HCT116 (cell line): ENCODE results near the gene PUSL1. TPM values are rescaled to one million over a fixed set of nuclear protein-coding genes. Genes with fewer than 3 reads are reported as not detected.

Source experiments
- ATAC-seq: fragments of 200-7000 bp; cut with Tn5 transposase; 2 replicates; pipeline ENCODE4 v1.9.1; 2020; ENCODE audit warnings: mild to moderate bottlenecking, moderate library complexity
- BruUV-seq: library from RNA; stranded (reverse); fragments of 400-500 nt; replicated peaks from 2 replicates; lab custom pipeline; 2021; lab: Mats Ljungman, UMichigan
- CTCF ChIA-PET: fragments of 300-600 bp; sonication (Branson Sonifier 250); formaldehyde crosslinking; loops from one replicate; lab custom pipeline; 2021; ENCODE audit warnings: antibody characterized with exemption; lab: Charles Lee
- POLR2A ChIA-PET: fragments of 300-600, 350-600 bp; sonication (Branson Sonifier 250); formaldehyde crosslinking; loops from one replicate; lab custom pipeline; 2021; ENCODE audit warnings: antibody characterized with exemption; lab: Charles Lee
- RAD21 ChIA-PET, 2 experiments: fragments of 300-600 bp; sonication (Branson Sonifier 250); formaldehyde crosslinking; loops; one replicate each; lab custom pipeline; 2023; ENCODE audit warnings: low total read pairs in 2 of 2; ENCODE audit not compliant: uncharacterized antibody in 2 of 2, unreplicated experiment in 2 of 2, low non-redundant PET in 1 of 2; lab: Charles Lee
- DNase-seq: peaks from one replicate; pipeline ENCODE4 v3.0.0-alpha.2; 2010; ENCODE audit warnings: low read depth, low spot score
- H2AFZ ChIP-seq: fragments of 200-600 bp; shearing (Covaris generic), sonication (generic); 2 replicates; pipeline ENCODE4 v1.6.1; 2017; ENCODE audit warnings: low read depth, mixed run types, mixed read lengths, antibody characterized with exemption, low read length; ENCODE audit not compliant: poor library complexity, severe bottlenecking
- H3K27ac ChIP-seq: 2 replicates; pipeline ENCODE4 v1.5.1; 2012; ENCODE audit warnings: low read depth, low read length
- H3K27me3 ChIP-seq: fragments of 200-600 bp; sonication (generic); 2 replicates; pipeline ENCODE4 v1.6.1; 2016; ENCODE audit warnings: mixed run types, low read length, mixed read lengths; ENCODE audit not compliant: insufficient read depth
- H3K36me3 ChIP-seq, 2 experiments: fragments of 200-500 bp in 1 of 2; fragments of 200-600 bp in 1 of 2; sonication (Bioruptor generic) in 1 of 2; sonication (generic) in 1 of 2; 2 replicates each; pipeline versions ENCODE4 v1.5.1 to v1.6.1; 2014 to 2016; ENCODE audit warnings: low read length in 2 of 2, inconsistent platforms in 1 of 2, mixed read lengths in 1 of 2, mixed run types in 1 of 2; ENCODE audit not compliant: insufficient read depth in 2 of 2, control insufficient read depth in 1 of 2
- H3K4me1 ChIP-seq, 2 experiments: fragments of 200-600 bp in 1 of 2; sonication (generic) in 1 of 2; 2 replicates each; pipeline versions ENCODE4 v1.5.1 to v1.6.1; 2012 to 2017; ENCODE audit warnings: low read length in 2 of 2, inconsistent platforms in 1 of 2, mild to moderate bottlenecking in 1 of 2, mixed read lengths in 1 of 2, mixed run types in 1 of 2, moderate library complexity in 1 of 2; ENCODE audit not compliant: insufficient read depth in 2 of 2, control insufficient read depth in 1 of 2
- H3K4me2 ChIP-seq: fragments of 200-600 bp; sonication (generic); 2 replicates; pipeline ENCODE4 v1.6.1; 2017; ENCODE audit warnings: mixed run types, low read length, mixed read lengths
- H3K4me3 ChIP-seq, 2 experiments: fragments of 200-600 bp in 1 of 2; sonication (generic) in 1 of 2; replicated peaks in 1 of 2; 2 replicates each; pipeline ENCODE4 v1.5.1; 2011 to 2016; ENCODE audit warnings: low read length in 2 of 2, control low read depth in 1 of 2, low read depth in 1 of 2, mild to moderate bottlenecking in 1 of 2, mixed read lengths in 1 of 2, mixed run types in 1 of 2
- H3K79me2 ChIP-seq: fragments of 200-600 bp; sonication (generic); 2 replicates; pipeline ENCODE4 v1.6.1; 2017; ENCODE audit warnings: mild to moderate bottlenecking, mixed run types, low read length, moderate library complexity, mixed read lengths; ENCODE audit not compliant: insufficient read depth
- H3K9ac ChIP-seq: fragments of 200-600 bp; sonication (generic); 2 replicates; pipeline ENCODE4 v1.6.1; 2016; ENCODE audit warnings: low read length, mixed read lengths
- H3K9me2 ChIP-seq: fragments of 200-600 bp; sonication (generic), shearing (Covaris generic); 2 replicates; pipeline ENCODE4 v1.6.1; 2017; ENCODE audit warnings: mixed run types, mild to moderate bottlenecking, moderate library complexity; ENCODE audit not compliant: insufficient read depth
- H3K9me3 ChIP-seq, 2 experiments: fragments of 200-500 bp in 1 of 2; fragments of 200-600 bp in 1 of 2; sonication (Bioruptor generic) in 1 of 2; sonication (generic) in 1 of 2; 2 replicates each; pipeline ENCODE4 v1.6.1; 2014 to 2017; ENCODE audit warnings: low read length in 2 of 2, mixed read lengths in 2 of 2, inconsistent platforms in 1 of 2, low read depth in 1 of 2, mild to moderate bottlenecking in 1 of 2, mixed run types in 1 of 2, moderate library complexity in 1 of 2; ENCODE audit not compliant: control insufficient read depth in 1 of 2, insufficient read depth in 1 of 2
- H4K20me1 ChIP-seq: fragments of 200-600 bp; sonication (generic), shearing (Covaris generic); 2 replicates; pipeline ENCODE4 v1.6.1; 2017; ENCODE audit warnings: mixed run types, mild to moderate bottlenecking, moderate library complexity; ENCODE audit not compliant: insufficient read depth
- ATF3 ChIP-seq: IDR thresholded peaks from 2 replicates; pipeline ENCODE4 v1.6.1; 2012
- CBX3 ChIP-seq: IDR thresholded peaks from 2 replicates; pipeline ENCODE4 v1.6.1; 2012; ENCODE audit warnings: low read depth
- CEBPB ChIP-seq: IDR thresholded peaks from 2 replicates; pipeline ENCODE4 v1.6.1; 2012; ENCODE audit warnings: low read depth
- CTCF ChIP-seq, 3 experiments: fragments of 200-600 bp in 1 of 3; sonication (generic) in 1 of 3; IDR thresholded peaks in 2 of 3; conservative IDR thresholded peaks in 1 of 3; 2 replicates each; pipeline ENCODE4 v1.5.1; 2012 to 2017; ENCODE audit warnings: low read depth in 2 of 3, low read length in 2 of 3, antibody characterized with exemption in 1 of 3, borderline replicate concordance in 1 of 3, control low read depth in 1 of 3, mild to moderate bottlenecking in 1 of 3, mixed read lengths in 1 of 3, mixed run types in 1 of 3, moderate library complexity in 1 of 3; ENCODE audit not compliant: insufficient read depth in 1 of 3
- EGR1 ChIP-seq: IDR thresholded peaks from 2 replicates; pipeline ENCODE4 v1.6.1; 2012; ENCODE audit warnings: low read depth
- ELF1 ChIP-seq: IDR thresholded peaks from 2 replicates; pipeline ENCODE4 v1.6.1; 2012; ENCODE audit warnings: low read depth, borderline replicate concordance
- EZH2 ChIP-seq: fragments of 200-600 bp; sonication (generic); IDR thresholded peaks from 2 replicates; pipeline ENCODE4 v1.6.1; 2017; ENCODE audit warnings: antibody characterized with exemption, mixed run types
- POLR2A ChIP-seq: IDR thresholded peaks from 2 replicates; pipeline ENCODE4 v1.7.0; 2011; ENCODE audit warnings: borderline replicate concordance; ENCODE audit not compliant: insufficient read depth, insufficient read length; ENCODE audit errors: extremely low read depth
- POLR2AphosphoS5 ChIP-seq: IDR thresholded peaks from 2 replicates; pipeline ENCODE4 v1.6.1; 2011; ENCODE audit warnings: mild to moderate bottlenecking, low read depth, low read length, moderate library complexity
- RAD21 ChIP-seq: IDR thresholded peaks from 2 replicates; pipeline ENCODE4 v1.6.1; 2012; ENCODE audit warnings: low read depth, mild to moderate bottlenecking
- SIN3A ChIP-seq: IDR thresholded peaks from 2 replicates; pipeline ENCODE4 v1.6.1; 2012; ENCODE audit warnings: low read depth
- SP1 ChIP-seq: IDR thresholded peaks from 2 replicates; pipeline ENCODE4 v1.6.1; 2012; ENCODE audit warnings: low read depth
- YY1 ChIP-seq: IDR thresholded peaks from 2 replicates; pipeline ENCODE4 v1.6.1; 2011; ENCODE audit warnings: low read length, low read depth, moderate library complexity, mild to moderate bottlenecking; ENCODE audit not compliant: insufficient replicate concordance; ENCODE audit errors: extremely low read depth
- ZBTB33 ChIP-seq: IDR thresholded peaks from 2 replicates; pipeline ENCODE4 v1.6.1; 2011; ENCODE audit warnings: mild to moderate bottlenecking, low read length, moderate library complexity; ENCODE audit not compliant: insufficient replicate concordance; ENCODE audit errors: extremely low read depth
- ZFX ChIP-seq: fragments of 450-650 bp; IDR thresholded peaks from 2 replicates; pipeline ENCODE4 v1.6.1; 2017
- ZNF274 ChIP-seq: fragments of 200-500 bp; sonication (Bioruptor generic); IDR thresholded peaks from 2 replicates; pipeline ENCODE4 v1.6.1; 2014; ENCODE audit warnings: mild to moderate bottlenecking, low read depth, low read length, inconsistent platforms
- intact Hi-C: fragments of 100-400 bp; cut with micrococcal nuclease; formaldehyde crosslinking; loops from 2 replicates; pipeline ENCODE4 v1.10.0; 2022
- total RNA-seq: library from RNA; stranded (reverse); gene quantifications from one replicate; pipeline ENCODE4 v1.2.1, GENCODE V29; 2021; ENCODE audit not compliant: unreplicated experiment
- TF ChIP-seq, protein P1 (sequence below): IDR thresholded peaks from 2 replicates; pipeline ENCODE4 v1.6.1; 2012

The PUSL1 gene
- total RNA-seq, 1 experiment from 2014 or later, result 47.2 TPM

DNA sequence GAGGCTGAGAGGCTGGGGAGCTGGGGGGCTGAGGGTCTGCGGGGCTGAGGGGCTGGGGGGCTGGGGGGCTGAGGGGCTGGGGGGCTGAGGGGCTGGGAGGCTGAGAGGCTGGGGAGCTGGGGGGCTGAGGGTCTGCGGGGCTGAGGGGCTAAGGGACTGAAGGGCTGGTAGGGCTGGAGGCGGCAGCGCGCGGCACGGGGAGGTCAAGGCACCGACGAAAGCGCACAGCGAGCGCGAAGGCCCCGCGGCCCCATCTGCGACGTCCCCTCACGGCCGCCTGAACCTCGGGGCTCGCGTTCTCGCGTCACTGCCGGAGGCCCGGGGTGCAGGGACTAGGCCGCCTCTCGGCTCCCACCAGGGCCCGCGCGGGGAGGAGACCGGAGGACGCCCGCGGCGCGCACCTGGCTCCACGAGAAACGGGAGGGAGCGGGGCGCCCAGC, 15.7 kb downstream of the PUSL1 start:
- Histone ChIP-seq H3K9me3 (no peaks in the 10 kb centered on the region), H3K79me2 (peaks cover 67% of the 10 kb centered on the region), H3K36me3 (peaks cover 3 to 9% of the 10 kb centered on the region in 2 experiments; a peak in 2 of 4 replicates), H2AFZ (no peak overlapping the region), H3K9ac (peak overlapping the region; percentile 96), H3K4me2 (peak overlapping the region; percentile 74), H3K27ac (peak overlapping the region; percentile 88), H3K27me3 (no peaks in the 10 kb centered on the region), H4K20me1 (peaks cover 4% of the 10 kb centered on the region; the same call in 1 of the 2 replicates), H3K4me3 (peak overlapping the region; percentile 69 to 79)
- DNase-seq, result no peak
- RAD21 ChIA-PET, result interaction anchor here in 1 of 2 experiments (0.7 kb wide), 1 partner anchor 20 kb away, joined by 6 read pairs; no protein-coding TSS in a partner anchor
- intact Hi-C loops, result no loop called here
- no TSS peak for BruUV-seq
- POLR2A ChIA-PET, result interaction anchor here (0.6 kb wide), 1 partner anchor 109 kb away, joined by 4 read pairs; no protein-coding TSS in a partner anchor
- CTCF ChIA-PET, result no interaction called here
- ATAC-seq, result peak; percentile 39
- TF ChIP-seq SP1 (no peak), SIN3A (no peak), YY1 (no peak), POLR2A (no peak), RAD21 (no peak), ATF3 (no peak), CBX3 (no peak), POLR2AphosphoS5 (no peak), ELF1 (no peak), ZBTB33 (no peak), CEBPB (no peak), EZH2 (no peak), ZFX (no peak), EGR1 (no peak), ZNF274 (no peak), CTCF (IDR thresholded peaks at IDR 0.05 in 2 of 3, conservative IDR thresholded peaks at IDR 0.05 in 1 of 3; ENCODE audit: borderline replicate concordance in 1 of 3, insufficient read depth in 1 of 3, low read depth in 2 of 3, low read length in 2 of 3) (no peak)
- TF ChIP-seq, protein P1, sequence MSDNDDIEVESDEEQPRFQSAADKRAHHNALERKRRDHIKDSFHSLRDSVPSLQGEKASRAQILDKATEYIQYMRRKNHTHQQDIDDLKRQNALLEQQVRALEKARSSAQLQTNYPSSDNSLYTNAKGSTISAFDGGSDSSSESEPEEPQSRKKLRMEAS, result no peak
- TF ChIP-seq, all 23 proteins: peak for 0
- no peaks in the 10 kb centered on the region for H3K9me2 ChIP-seq
- H3K4me1 ChIP-seq, result peaks cover 13 to 30% of the 10 kb centered on the region in 2 experiments
